Activated T-helper 2 cell treated with anti-CD3 and anti-CD28 coated beads, Interferon-gamma antibody, Interleukin-2, Interleukin-4, amounts not matched to agents 10 μg/mL and 5 μg/mL and 100 μg/mL, durations not matched to agents 14 hours and 24 hours and 36 hours (primary cell): Measurements from ENCODE around the gene MUC2. TPM values are rescaled to one million over a fixed set of nuclear protein-coding genes. Genes with fewer than 3 reads are reported as not detected.

ENCODE experiments used
- DNase-seq: peaks from one replicate; pipeline ENCODE4 v3.0.0; 2021; ENCODE audit warnings: low spot score
- H3K27ac Mint-ChIP-seq: one replicate; pipeline ENCODE4 v1.8.0; 2021; ENCODE audit warnings: mixed read lengths
- H3K27me3 Mint-ChIP-seq: one replicate; pipeline ENCODE4 v1.8.0; 2021; ENCODE audit warnings: low read depth, mixed read lengths
- H3K36me3 Mint-ChIP-seq: one replicate; pipeline ENCODE4 v1.8.0; 2021; ENCODE audit warnings: low read depth, mixed read lengths
- H3K4me1 Mint-ChIP-seq: one replicate; pipeline ENCODE4 v1.8.0; 2021; ENCODE audit warnings: low read depth, mixed read lengths
- H3K4me3 Mint-ChIP-seq: one replicate; pipeline ENCODE4 v1.8.0; 2021; ENCODE audit warnings: low read depth, mild to moderate bottlenecking, moderate library complexity, mixed read lengths
- H3K9me3 Mint-ChIP-seq: one replicate; pipeline ENCODE4 v1.8.0; 2021; ENCODE audit warnings: mixed read lengths
- intact Hi-C: fragments of 100-400 bp; cut with micrococcal nuclease; formaldehyde crosslinking; loops from one replicate; pipeline ENCODE4 v1.15.1; 2023
- total RNA-seq: library from RNA; stranded (reverse); gene quantifications from 2 replicates; pipeline ENCODE4 v1.2.3, GENCODE V29; 2022

Gene MUC2
- total RNA-seq, 1 donor from 2014 or later: not detected

- Mint-ChIP-seq H3K36me3 (peaks cover 3% of the 10 kb centered on the region), H3K27me3 (no peaks in the 10 kb centered on the region), H3K4me3 (no peak overlapping the region), H3K4me1 (no peaks in the 10 kb centered on the region), H3K27ac (no peak overlapping the region), H3K9me3 (peaks cover 8% of the 10 kb centered on the region)
- DNase-seq: no peak
- intact Hi-C loops: no loop called here
These were observed 25.1 kb downstream of the MUC2 start for GRCh38 chr11:1099519-1100355.

GRCh38 chr11:1100417-1101245 is 26.0 kb downstream of the MUC2 start:
- Mint-ChIP-seq H3K27me3 (no peaks in the 10 kb centered on the region), H3K4me1 (no peaks in the 10 kb centered on the region), H3K9me3 (peaks cover 8% of the 10 kb centered on the region), H3K36me3 (peaks cover 3% of the 10 kb centered on the region), H3K4me3 (no peak overlapping the region), H3K27ac (no peak overlapping the region)
- intact Hi-C loops: no loop called here
- DNase-seq: no peak

GRCh38 chr11:1101318-1102089 is 26.8 kb downstream of the MUC2 start:
- Mint-ChIP-seq H3K36me3 (peaks cover 3% of the 10 kb centered on the region), H3K9me3 (peaks cover 8% of the 10 kb centered on the region), H3K4me3 (no peak overlapping the region), H3K27ac (no peak overlapping the region), H3K4me1 (no peaks in the 10 kb centered on the region), H3K27me3 (no peaks in the 10 kb centered on the region)
- intact Hi-C loops: no loop called here
- DNase-seq: no peak

GRCh38 chr11:1102221-1102971 is 27.7 kb downstream of the MUC2 start:
- peaks cover 3% of the 10 kb centered on the region for H3K36me3 Mint-ChIP-seq
- H3K4me3 Mint-ChIP-seq: no peak overlapping the region
- no peak overlapping the region for H3K27ac Mint-ChIP-seq
- no peaks in the 10 kb centered on the region for H3K4me1 Mint-ChIP-seq
- H3K27me3 Mint-ChIP-seq: no peaks in the 10 kb centered on the region
- intact Hi-C loops: no loop called here
- DNase-seq: no peak
- H3K9me3 Mint-ChIP-seq: peaks cover 8% of the 10 kb centered on the region

- Mint-ChIP-seq H3K36me3 (peaks cover 3% of the 10 kb centered on the region), H3K4me3 (no peak overlapping the region), H3K27me3 (no peaks in the 10 kb centered on the region), H3K27ac (no peak overlapping the region), H3K9me3 (peaks cover 8% of the 10 kb centered on the region), H3K4me1 (no peaks in the 10 kb centered on the region)
- no peak for DNase-seq
- intact Hi-C loops: no loop called here
These were observed 28.3 kb downstream of the MUC2 start for GRCh38 chr11:1102996-1103395.

GRCh38 chr11:1103401-1104360 is 29.0 kb downstream of the MUC2 start:
- Mint-ChIP-seq H3K27me3 (no peaks in the 10 kb centered on the region), H3K27ac (no peak overlapping the region), H3K9me3 (peaks cover 8% of the 10 kb centered on the region), H3K4me3 (no peak overlapping the region), H3K36me3 (peaks cover 3% of the 10 kb centered on the region), H3K4me1 (no peaks in the 10 kb centered on the region)
- intact Hi-C loops: no loop called here
- no peak for DNase-seq

- intact Hi-C loops: no loop called here
- Mint-ChIP-seq H3K9me3 (peaks cover 3% of the 10 kb centered on the region), H3K27me3 (no peaks in the 10 kb centered on the region), H3K4me3 (no peak overlapping the region), H3K27ac (no peak overlapping the region), H3K4me1 (no peaks in the 10 kb centered on the region), H3K36me3 (peaks cover 1% of the 10 kb centered on the region)
- no peak for DNase-seq
These were observed 29.9 kb downstream of the MUC2 start for GRCh38 chr11:1104411-1105182.

GRCh38 chr11:1105183-1105565 is 30.5 kb downstream of the MUC2 start:
- DNase-seq: no peak
- intact Hi-C loops: no loop called here
- H3K36me3 Mint-ChIP-seq: no peaks in the 10 kb centered on the region
- no peak overlapping the region for H3K27ac Mint-ChIP-seq
- no peaks in the 10 kb centered on the region for H3K4me1 Mint-ChIP-seq
- H3K4me3 Mint-ChIP-seq: no peak overlapping the region
- H3K9me3 Mint-ChIP-seq: no peaks in the 10 kb centered on the region
- no peaks in the 10 kb centered on the region for H3K27me3 Mint-ChIP-seq

GRCh38 chr11:1106387-1106786 is 31.7 kb downstream of the MUC2 start:
- Mint-ChIP-seq H3K4me1 (no peaks in the 10 kb centered on the region), H3K36me3 (no peaks in the 10 kb centered on the region), H3K9me3 (peaks cover 4% of the 10 kb centered on the region), H3K4me3 (no peak overlapping the region), H3K27ac (no peak overlapping the region), H3K27me3 (no peaks in the 10 kb centered on the region)
- intact Hi-C loops: no loop called here
- no peak for DNase-seq

GRCh38 chr11:1107316-1108245 is 32.9 kb downstream of the MUC2 start:
- no peaks in the 10 kb centered on the region for H3K27me3 Mint-ChIP-seq
- DNase-seq: no peak
- no peak overlapping the region for H3K27ac Mint-ChIP-seq
- H3K4me1 Mint-ChIP-seq: no peaks in the 10 kb centered on the region
- intact Hi-C loops: no loop called here
- no peak overlapping the region for H3K4me3 Mint-ChIP-seq
- H3K36me3 Mint-ChIP-seq: no peaks in the 10 kb centered on the region
- peaks cover 4% of the 10 kb centered on the region for H3K9me3 Mint-ChIP-seq
